Measurements from ENCODE around the gene LGMN. TPM values are rescaled to one million over a fixed set of nuclear protein-coding genes. Genes with fewer than 3 reads are reported as not detected.

LGMN gene
- total RNA-seq, 2 experiments from 2014 or later, result 22.1 to 27.7 TPM

DNA sequence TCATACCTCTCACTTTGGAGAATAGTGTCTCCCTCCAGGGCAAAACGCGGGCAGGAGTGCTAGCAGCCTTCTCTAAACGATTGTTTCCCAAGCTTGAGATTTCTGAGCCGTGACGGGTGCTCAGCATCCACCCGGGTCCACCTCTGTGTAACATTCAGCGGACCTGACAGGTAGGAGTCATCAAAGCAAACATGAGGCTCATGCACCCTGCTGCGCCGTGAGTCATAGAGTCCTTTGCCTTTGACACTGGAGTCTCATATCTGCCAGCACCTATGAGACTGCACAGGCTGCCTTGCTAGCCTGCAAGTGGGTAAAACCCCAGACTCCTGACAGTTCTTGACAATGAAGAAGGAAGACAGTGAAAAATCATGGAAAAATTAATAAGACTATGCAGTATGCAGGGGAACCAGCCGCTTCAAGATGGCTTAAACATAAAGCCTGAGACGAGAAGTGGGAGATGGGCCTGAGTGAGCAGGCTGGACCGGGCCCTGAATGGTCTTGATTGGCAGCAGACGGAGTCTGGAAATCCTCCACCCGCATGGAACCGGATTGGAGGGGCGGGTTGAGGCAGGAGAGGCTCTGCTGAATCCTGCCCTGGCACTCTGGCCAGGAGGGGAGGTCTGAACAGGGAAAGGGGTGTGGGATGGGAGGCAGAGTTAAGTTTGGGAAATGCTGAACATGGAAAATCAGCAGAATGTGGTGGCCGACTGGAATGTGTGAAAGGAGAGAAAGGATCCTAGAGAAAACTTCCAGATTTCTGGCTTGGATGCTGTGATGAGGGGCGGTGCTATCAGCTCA is 54.2 kb downstream of the LGMN start:
- POLR2A ChIA-PET, result no interaction called here

DNA sequence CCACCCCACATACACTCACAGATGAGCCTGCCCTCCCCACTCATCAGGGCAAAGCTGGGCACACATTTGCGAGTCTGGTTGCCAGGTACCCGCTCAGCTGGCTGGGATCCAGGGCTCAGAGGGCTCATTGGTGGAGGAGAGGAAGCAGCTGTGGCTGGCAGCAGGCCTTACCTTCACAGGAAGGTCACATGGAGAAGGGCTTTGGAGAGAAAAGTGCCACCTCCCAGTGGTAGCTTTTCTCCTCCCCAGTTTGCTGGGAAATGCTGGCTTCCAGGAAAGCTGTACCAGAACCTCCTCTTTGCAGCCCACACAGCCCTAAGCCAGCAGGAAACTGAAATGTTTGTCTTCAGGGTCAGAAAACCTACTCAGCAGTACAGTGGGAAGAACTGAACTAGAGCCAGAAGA is 55.6 kb downstream of the LGMN start:
- CTCF ChIA-PET (ENCODE audit: unreplicated experiment), result no interaction called here
- Histone ChIP-seq H3K4me1 (ENCODE audit: insufficient read depth, low read length, poor library complexity, severe bottlenecking) (no peaks in the 10 kb centered on the region), H3K4me2 (ENCODE audit: low read length) (no peak overlapping the region), H3K79me2 (ENCODE audit: insufficient read depth, low read depth, low read length) (no peaks in the 10 kb centered on the region), H3K36me3 (ENCODE audit: insufficient read depth, low read length) (no peaks in the 10 kb centered on the region), H3K4me3 (ENCODE audit: low read depth, low read length, poor library complexity, severe bottlenecking) (no peak overlapping the region), H2AFZ (ENCODE audit: low read length) (no peak overlapping the region), H3K9me3 (ENCODE audit: low read length) (no peaks in the 10 kb centered on the region), H4K20me1 (ENCODE audit: insufficient read depth, low read length) (no peaks in the 10 kb centered on the region), H3K27ac (ENCODE audit: low read depth, low read length, poor library complexity, severe bottlenecking) (no peak overlapping the region), H3K9me2 (ENCODE audit: insufficient read depth, low read length) (no peaks in the 10 kb centered on the region)
- POLR2A ChIA-PET, result interaction anchor here (1.2 kb wide), 1 partner anchor 90 kb away, joined by 3 read pairs; no protein-coding TSS in a partner anchor
- intact Hi-C loops (cut with micrococcal nuclease; ENCODE audit: unreplicated experiment), result no loop called here
- no TSS peak for BruUV-seq (replicated peaks)
- DNase-seq (ENCODE audit: low spot score), result no peak
- TF ChIP-seq, protein P1, sequence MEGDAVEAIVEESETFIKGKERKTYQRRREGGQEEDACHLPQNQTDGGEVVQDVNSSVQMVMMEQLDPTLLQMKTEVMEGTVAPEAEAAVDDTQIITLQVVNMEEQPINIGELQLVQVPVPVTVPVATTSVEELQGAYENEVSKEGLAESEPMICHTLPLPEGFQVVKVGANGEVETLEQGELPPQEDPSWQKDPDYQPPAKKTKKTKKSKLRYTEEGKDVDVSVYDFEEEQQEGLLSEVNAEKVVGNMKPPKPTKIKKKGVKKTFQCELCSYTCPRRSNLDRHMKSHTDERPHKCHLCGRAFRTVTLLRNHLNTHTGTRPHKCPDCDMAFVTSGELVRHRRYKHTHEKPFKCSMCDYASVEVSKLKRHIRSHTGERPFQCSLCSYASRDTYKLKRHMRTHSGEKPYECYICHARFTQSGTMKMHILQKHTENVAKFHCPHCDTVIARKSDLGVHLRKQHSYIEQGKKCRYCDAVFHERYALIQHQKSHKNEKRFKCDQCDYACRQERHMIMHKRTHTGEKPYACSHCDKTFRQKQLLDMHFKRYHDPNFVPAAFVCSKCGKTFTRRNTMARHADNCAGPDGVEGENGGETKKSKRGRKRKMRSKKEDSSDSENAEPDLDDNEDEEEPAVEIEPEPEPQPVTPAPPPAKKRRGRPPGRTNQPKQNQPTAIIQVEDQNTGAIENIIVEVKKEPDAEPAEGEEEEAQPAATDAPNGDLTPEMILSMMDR (conservative IDR thresholded peaks at IDR 0.05; ENCODE audit: low read length), result no peak
- no peak for TF ChIP-seq EZH2phosphoT487 (IDR thresholded peaks at IDR 0.05; ENCODE audit: borderline replicate concordance, low read depth, low read length)

More for the DNA sequence above, 54.2 kb downstream of the LGMN start:
- CTCF ChIA-PET (ENCODE audit: unreplicated experiment), result no interaction called here
- no peak for DNase-seq (ENCODE audit: low spot score)
- no peaks in the 10 kb centered on the region for H3K79me2 ChIP-seq (ENCODE audit: insufficient read depth, low read depth, low read length)
- H3K4me2 ChIP-seq (ENCODE audit: low read length), result no peak overlapping the region
- intact Hi-C loops (cut with micrococcal nuclease; ENCODE audit: unreplicated experiment), result no loop called here
- H3K9me3 ChIP-seq (ENCODE audit: low read length), result no peaks in the 10 kb centered on the region
- BruUV-seq (replicated peaks), result no TSS peak
- no peaks in the 10 kb centered on the region for H4K20me1 ChIP-seq (ENCODE audit: insufficient read depth, low read length)
- H3K4me3 ChIP-seq (ENCODE audit: low read depth, low read length, poor library complexity, severe bottlenecking), result no peak overlapping the region
- H3K9me2 ChIP-seq (ENCODE audit: insufficient read depth, low read length), result no peaks in the 10 kb centered on the region
- H3K36me3 ChIP-seq (ENCODE audit: insufficient read depth, low read length), result no peaks in the 10 kb centered on the region
- no peak overlapping the region for H2AFZ ChIP-seq (ENCODE audit: low read length)
- H3K27ac ChIP-seq (ENCODE audit: low read depth, low read length, poor library complexity, severe bottlenecking), result no peak overlapping the region
- peaks cover 6% of the 10 kb centered on the region for H3K4me1 ChIP-seq (ENCODE audit: insufficient read depth, low read length, poor library complexity, severe bottlenecking)
- TF ChIP-seq, protein P1 (conservative IDR thresholded peaks at IDR 0.05; ENCODE audit: low read length), result no peak
- TF ChIP-seq EZH2phosphoT487 (IDR thresholded peaks at IDR 0.05; ENCODE audit: borderline replicate concordance, low read depth, low read length), result no peak
